Superior temporal gyrus (tissue), 1 donor: Measurements from ENCODE around the gene AGMO.

Source experiments
- DNase-seq: peaks from one replicate; pipeline ENCODE4 v3.0.0-alpha.2; 2016; ENCODE audit errors: extremely low spot score

Gene AGMO

GRCh38 chr7:15561835-15562234 lies at the start of gene AGMO:
Gene AGMO (minus strand): TSS chr7:15562015.
- peak; percentile 88 for DNase-seq

GRCh38 chr7:15610503-15610902 lies 48.7 kb upstream of the AGMO start:
- DNase-seq = no peak

- no peak for DNase-seq
Observed at GRCh38 chr7:15609287-15609686, 47.5 kb upstream of the AGMO start.

DNA sequence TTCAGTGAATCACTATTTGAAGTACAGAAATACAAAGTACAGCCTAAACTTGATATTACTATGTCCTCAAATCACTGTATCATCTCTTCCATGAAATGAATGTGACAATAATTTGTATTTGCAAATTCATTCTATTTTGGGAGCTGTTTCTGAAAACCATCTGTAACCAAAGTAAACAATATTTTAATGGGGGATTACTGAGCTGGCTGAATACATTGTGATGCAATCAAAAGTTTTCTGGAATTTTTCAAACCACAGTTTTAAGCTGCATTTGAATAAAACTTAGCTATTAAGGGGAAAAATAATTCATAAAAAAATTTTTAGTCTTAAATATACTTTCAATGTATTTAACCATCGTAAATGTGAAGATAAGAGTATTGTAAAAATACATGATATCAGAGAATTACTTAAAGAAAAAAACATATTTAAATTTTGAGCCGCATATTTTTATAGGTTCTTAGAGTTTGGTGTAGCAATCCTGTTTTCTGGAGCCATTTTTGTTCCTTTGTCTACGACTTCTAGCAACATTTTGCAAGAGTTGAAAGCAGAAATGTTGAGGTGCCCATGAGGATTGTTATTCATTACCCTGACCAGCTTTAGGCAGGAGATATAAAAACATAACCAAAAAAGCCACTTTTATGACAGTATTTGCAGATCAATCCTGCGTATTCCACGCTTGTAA lies 45.9 kb upstream of the AGMO start:
- DNase-seq = no peak

GRCh38 chr7:15606561-15606960 lies 44.7 kb upstream of the AGMO start:
- DNase-seq = no peak

DNA sequence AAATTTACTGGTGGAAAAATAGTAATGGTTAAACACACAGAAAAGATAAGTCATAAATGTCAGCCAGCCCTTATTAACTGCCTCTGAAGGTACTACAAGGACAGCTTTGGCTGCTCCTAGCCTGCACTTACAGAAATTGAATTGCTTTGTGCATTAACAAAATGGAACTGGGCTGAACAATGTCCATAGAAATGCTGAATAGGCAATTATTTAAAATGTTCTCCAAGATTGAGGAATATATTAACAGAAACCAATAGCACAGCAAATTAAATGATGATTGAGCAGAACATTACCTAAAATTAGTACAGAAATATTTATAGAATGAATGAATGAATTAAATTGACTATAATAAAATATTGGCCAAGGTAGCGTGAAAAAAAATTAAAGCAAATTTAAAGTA lies 42.4 kb upstream of the AGMO start:
- DNase-seq = no peak

GRCh38 chr7:15603124-15603523 lies 41.3 kb upstream of the AGMO start:
- DNase-seq = no peak

DNA sequence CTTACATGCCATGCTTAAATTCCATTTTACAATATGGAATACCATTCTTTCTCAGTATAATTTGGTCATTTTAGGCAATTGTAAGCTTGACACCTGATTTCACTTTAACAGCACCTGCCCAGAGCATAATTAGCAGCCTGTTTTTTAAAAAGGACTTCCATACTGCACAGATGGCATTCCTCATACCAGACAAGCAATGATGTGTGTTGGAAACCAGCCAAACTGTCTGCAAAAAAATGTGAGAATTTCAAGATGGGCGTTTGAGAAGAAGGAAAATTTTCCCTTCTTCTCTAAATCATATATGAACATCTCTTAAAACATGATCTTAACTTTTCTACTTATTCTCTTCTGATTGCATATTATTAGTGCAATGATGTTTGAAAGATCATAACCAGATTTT lies 40.4 kb upstream of the AGMO start:
- no peak for DNase-seq

- DNase-seq = no peak
Observed at GRCh38 chr7:15601175-15601574, 39.4 kb upstream of the AGMO start.

DNA sequence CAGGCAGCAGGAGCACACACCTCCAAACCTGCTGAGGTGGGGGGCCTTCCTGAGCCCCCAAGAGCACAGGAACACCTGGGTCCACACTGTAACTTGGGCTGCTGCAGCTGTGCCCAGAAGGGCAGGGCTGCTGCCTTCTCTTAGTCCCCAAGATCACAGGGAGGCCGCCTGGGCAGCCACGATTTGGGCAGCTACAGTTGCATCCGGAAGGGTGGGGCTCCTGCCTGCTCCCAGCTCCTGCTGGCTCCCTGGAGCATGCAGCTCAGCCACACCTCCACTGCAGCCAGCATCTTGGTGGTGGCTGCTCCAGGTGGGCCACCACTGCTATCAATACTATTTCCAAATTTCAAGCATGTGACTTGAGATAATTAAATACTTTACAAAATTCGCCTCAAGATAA lies 38.5 kb upstream of the AGMO start:
- DNase-seq = no peak

GRCh38 chr7:15594461-15594860 lies 32.6 kb upstream of the AGMO start:
- DNase-seq = no peak

DNA sequence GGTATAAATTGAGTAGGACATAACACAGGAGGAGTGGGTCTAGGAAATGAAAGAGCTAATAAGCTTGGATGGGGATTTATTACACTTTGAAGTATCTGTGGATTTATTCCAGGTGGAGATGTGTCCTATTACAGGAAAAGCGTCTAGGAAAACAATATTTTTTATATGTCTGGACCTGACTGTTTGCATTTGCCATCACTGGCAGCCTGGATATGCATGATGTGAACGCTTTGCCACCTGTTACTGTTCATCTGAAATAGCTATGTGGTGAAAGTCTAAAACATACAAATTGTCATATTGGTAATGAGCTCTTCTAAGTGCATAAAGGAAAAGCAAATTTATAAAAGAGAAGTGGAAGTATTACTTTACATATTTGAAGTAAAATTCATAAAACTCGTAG lies 31.6 kb upstream of the AGMO start:
- DNase-seq = no peak

DNA sequence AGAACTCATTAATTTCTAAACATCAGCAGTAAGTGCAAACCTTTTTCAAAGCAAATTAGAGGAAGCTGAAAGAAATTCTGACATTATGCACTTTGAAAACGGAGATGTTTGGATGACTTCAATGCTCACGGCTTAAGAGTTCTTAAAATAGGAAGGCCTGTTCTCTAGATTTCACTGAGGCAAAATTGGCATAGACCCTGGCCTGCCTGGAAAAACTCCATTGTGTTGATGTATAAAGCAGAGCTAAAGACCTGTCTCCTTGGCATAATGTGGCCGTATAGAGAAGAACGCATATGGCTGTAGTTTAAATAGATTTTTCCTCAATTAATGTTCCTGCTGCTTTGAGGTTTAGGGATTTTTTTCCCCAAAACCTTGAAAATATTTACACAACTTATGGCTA lies 24.5 kb upstream of the AGMO start:
- DNase-seq = no peak

GRCh38 chr7:15584575-15584974 lies 22.8 kb upstream of the AGMO start:
- no peak for DNase-seq

GRCh38 chr7:15582773-15583172 lies 21.0 kb upstream of the AGMO start:
- no peak for DNase-seq

DNA sequence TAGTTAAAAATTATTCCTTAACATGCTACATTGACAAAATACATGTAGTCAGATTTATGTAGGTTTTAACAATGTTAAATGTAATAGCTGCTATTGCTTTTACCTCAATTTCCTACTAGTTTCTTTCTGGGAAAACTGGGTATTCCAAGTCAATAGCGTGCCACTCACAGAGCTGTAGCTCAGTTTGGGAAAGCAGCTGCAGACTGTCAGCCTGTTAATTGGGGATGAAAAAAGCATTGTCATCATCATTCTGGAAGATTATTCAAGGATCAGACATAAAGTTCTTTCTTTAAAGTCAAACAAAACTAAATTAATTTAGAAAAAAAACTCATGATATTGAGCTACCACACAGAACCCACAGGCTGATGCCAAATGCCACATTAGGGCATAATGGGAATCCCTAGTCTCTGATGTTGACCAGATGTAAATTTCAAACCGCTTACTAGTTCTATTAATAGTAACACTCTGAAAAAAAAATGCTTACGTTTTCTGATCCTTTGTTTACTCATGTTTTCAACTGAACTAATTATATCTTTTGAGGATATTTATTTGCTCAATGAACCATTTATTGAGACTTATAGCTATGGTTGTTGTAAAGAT lies 19.6 kb upstream of the AGMO start:
- DNase-seq = no peak

DNA sequence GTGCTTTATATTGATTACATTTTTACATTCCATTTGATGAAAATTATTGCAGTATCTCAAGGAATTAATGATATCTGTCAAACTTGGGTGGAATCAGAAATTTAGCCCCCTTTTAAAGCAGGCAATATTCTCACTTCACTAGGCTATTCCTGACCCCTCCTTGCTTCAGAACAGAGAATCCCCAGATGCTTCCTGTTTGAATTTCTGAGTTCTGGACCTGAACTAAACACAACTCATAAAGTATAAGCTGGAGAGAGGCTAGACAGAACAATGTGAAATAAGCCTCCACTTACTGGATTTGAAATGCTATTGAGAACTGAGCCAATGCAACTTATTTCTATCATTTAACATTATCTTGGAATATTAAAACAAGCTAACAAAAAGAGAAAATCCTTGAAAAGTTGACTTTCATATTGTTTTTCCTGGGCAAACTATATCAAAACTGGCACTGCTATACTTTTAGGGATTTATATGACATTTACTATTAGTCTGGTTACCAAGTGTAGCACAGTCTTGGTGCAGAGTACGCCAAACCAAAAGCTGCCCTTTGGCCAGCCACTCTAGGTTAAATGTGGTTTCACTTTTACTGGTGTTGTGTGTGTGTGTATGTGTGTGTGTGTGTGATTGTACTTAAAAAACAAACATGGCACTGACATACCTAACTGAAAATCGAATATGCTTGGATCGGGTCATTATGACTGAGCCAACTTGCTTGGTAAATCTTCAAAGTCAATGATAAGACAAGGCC lies 19.0 kb upstream of the AGMO start:
- no peak for DNase-seq

GRCh38 chr7:15577600-15577999 lies 15.8 kb upstream of the AGMO start:
- no peak for DNase-seq

- DNase-seq = no peak
Observed at GRCh38 chr7:15571301-15571878, 9.6 kb upstream of the AGMO start.

DNA sequence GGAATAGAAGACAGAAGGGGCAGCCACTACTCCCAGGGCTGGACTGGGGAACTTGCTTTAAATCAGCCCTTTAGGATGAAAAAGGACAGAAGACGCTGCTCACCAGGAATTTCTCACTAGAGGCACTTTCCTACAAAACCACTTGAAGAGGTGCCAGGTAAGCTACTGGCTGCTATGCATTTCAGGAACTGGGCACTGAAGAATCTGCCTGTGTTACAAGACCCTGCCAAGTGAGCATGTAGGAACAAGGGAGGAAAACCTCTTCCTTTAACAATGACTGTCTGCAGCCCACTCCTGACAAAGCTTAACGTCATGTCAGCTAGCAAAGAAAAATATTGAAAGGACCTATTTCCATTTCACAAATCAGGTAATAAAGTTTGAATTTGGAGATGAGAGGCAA lies 5.8 kb upstream of the AGMO start:
- DNase-seq = no peak

DNA sequence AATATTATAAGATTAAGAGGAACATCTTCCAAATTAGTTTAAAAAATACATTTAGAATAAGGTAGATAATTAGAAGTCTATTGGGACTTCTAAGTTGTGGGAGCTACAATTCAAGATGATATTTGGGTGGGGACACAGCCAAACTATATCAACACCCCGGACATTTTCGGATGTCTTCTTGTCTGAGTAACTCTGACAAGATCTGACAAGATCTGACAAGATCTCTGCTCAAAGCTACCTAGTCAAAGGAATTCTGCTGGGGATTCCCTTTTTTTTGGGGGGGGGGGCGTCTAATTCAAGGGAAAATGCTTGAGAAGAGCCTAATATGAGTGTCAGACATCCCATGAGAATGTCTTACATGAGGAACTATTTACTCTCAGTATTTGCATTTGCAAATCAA lies 5.2 kb upstream of the AGMO start:
- no peak for DNase-seq

- no peak for DNase-seq
Observed at GRCh38 chr7:15566476-15566875, 4.7 kb upstream of the AGMO start.

- no peak for DNase-seq
Observed at GRCh38 chr7:15560968-15561367, 847 bp downstream of the AGMO start.
